OCI-LY7 (cell line): ENCODE results near the gene KRT86. TPM values are rescaled to one million over a fixed set of nuclear protein-coding genes. Genes with fewer than 3 reads are reported as not detected.

Experiments used
- BruUV-seq: library from RNA; stranded (reverse); fragments of 400-500 nt; replicated peaks from 2 replicates; lab custom pipeline; 2021; lab: Mats Ljungman, UMichigan
- CTCF ChIA-PET: fragments of 300-600 bp; sonication (Branson Sonifier 250); formaldehyde crosslinking; loops from one replicate; lab custom pipeline; 2022; ENCODE audit warnings: antibody characterized with exemption; ENCODE audit not compliant: unreplicated experiment; lab: Charles Lee
- POLR2A ChIA-PET: fragments of 300-600 bp; sonication (Branson Sonifier 250); formaldehyde crosslinking; loops from one replicate; lab custom pipeline; 2022; ENCODE audit warnings: antibody characterized with exemption; lab: Charles Lee
- DNase-seq: peaks from one replicate; pipeline ENCODE4 v3.0.0-alpha.2; 2015; ENCODE audit warnings: low spot score
- H2AFZ ChIP-seq: fragments of 200-600 bp; sonication (generic), shearing (Covaris generic); 2 replicates; pipeline ENCODE4 v1.6.1; 2014; ENCODE audit warnings: mild to moderate bottlenecking, antibody characterized with exemption, low read length, moderate library complexity
- H3K27ac ChIP-seq: fragments of 200-600 bp; sonication (generic); 2 replicates; pipeline ENCODE4 v1.5.1; 2014; ENCODE audit warnings: mixed run types, low read depth, mild to moderate bottlenecking, moderate library complexity, low read length, inconsistent platforms; ENCODE audit not compliant: poor library complexity, severe bottlenecking
- H3K36me3 ChIP-seq: fragments of 200-600 bp; sonication (generic); 2 replicates; pipeline ENCODE4 v1.6.1; 2014; ENCODE audit warnings: mild to moderate bottlenecking, antibody characterized with exemption, low read length, moderate library complexity, mixed read lengths; ENCODE audit not compliant: insufficient read depth
- H3K4me1 ChIP-seq: fragments of 200-600 bp; sonication (generic); 2 replicates; pipeline ENCODE4 v1.5.1; 2014; ENCODE audit warnings: mild to moderate bottlenecking, low read length; ENCODE audit not compliant: insufficient read depth, poor library complexity, severe bottlenecking
- H3K4me2 ChIP-seq: fragments of 200-600 bp; sonication (generic); 2 replicates; pipeline ENCODE4 v1.6.1; 2014; ENCODE audit warnings: mild to moderate bottlenecking, low read length
- H3K4me3 ChIP-seq: fragments of 200-600 bp; sonication (generic); 2 replicates; pipeline ENCODE4 v1.5.1; 2014; ENCODE audit warnings: mild to moderate bottlenecking, low read depth, low read length; ENCODE audit not compliant: poor library complexity, severe bottlenecking
- H3K79me2 ChIP-seq: fragments of 200-600 bp; sonication (generic); 2 replicates; pipeline ENCODE4 v1.6.1; 2016; ENCODE audit warnings: low read depth, mild to moderate bottlenecking, low read length, moderate library complexity, mixed read lengths; ENCODE audit not compliant: insufficient read depth
- H3K9me2 ChIP-seq: fragments of 200-600 bp; sonication (generic); 2 replicates; pipeline ENCODE4 v1.6.1; 2016; ENCODE audit warnings: mild to moderate bottlenecking, low read length, mixed read lengths; ENCODE audit not compliant: insufficient read depth
- H3K9me3 ChIP-seq: fragments of 200-600 bp; sonication (generic); 2 replicates; pipeline ENCODE4 v1.6.1; 2014; ENCODE audit warnings: mild to moderate bottlenecking, mixed run types, low read length, mixed read lengths
- H4K20me1 ChIP-seq: fragments of 200-600 bp; sonication (generic); 2 replicates; pipeline ENCODE4 v1.6.1; 2014; ENCODE audit warnings: mild to moderate bottlenecking, antibody characterized with exemption, low read length, moderate library complexity, mixed read lengths; ENCODE audit not compliant: insufficient read depth
- CTCF ChIP-seq: fragments of 200-600 bp; sonication (generic); conservative IDR thresholded peaks from 2 replicates; pipeline ENCODE4 v1.5.1; 2014; ENCODE audit warnings: mild to moderate bottlenecking, antibody characterized with exemption, low read length, moderate library complexity, mixed read lengths
- EZH2phosphoT487 ChIP-seq: fragments of 200-600 bp; sonication (generic); IDR thresholded peaks from 2 replicates; pipeline ENCODE4 v1.6.1; 2018; ENCODE audit warnings: low read depth, borderline replicate concordance, mild to moderate bottlenecking, mixed run types, antibody characterized with exemption, low read length, moderate library complexity, mixed read lengths
- intact Hi-C: fragments of 100-400 bp; cut with micrococcal nuclease; formaldehyde crosslinking; loops from one replicate; pipeline ENCODE4 v1.10.0; 2022; ENCODE audit not compliant: unreplicated experiment
- total RNA-seq, 2 experiments: library from RNA; depleted of rRNA in 1 of 2; stranded (reverse); fragments of >200 nt in 1 of 2; shearing (Covaris generic) in 1 of 2; gene quantifications; 2 replicates each; pipeline ENCODE4 v1.2.3, GENCODE V29; 2014 to 2022

Gene KRT86
- total RNA-seq, 2 experiments from 2014 or later: not detected

- CTCF ChIA-PET: interaction anchor here (0.9 kb wide), 2 partner anchors 30 to 33 kb away, joined by 3 read pairs; no protein-coding TSS in a partner anchor
- H2AFZ ChIP-seq: no peak overlapping the region
- no peak overlapping the region for H3K4me2 ChIP-seq
- H4K20me1 ChIP-seq: no peaks in the 10 kb centered on the region
- H3K4me1 ChIP-seq: peaks cover 2% of the 10 kb centered on the region
- TF ChIP-seq EZH2phosphoT487 (no peak), CTCF (no peak; the same call in 1 of the 2 replicates)
- intact Hi-C loops: loop anchor here (1.0 to 5.0 kb wide), 2 partner anchors 171 to 186 kb away; no protein-coding TSS in a partner anchor
- no TSS peak for BruUV-seq
- no peaks in the 10 kb centered on the region for H3K79me2 ChIP-seq
- POLR2A ChIA-PET: no interaction called here
- DNase-seq: no peak
- no peak overlapping the region for H3K4me3 ChIP-seq
- no peaks in the 10 kb centered on the region for H3K9me3 ChIP-seq
- H3K27ac ChIP-seq: no peak overlapping the region
- H3K36me3 ChIP-seq: no peaks in the 10 kb centered on the region
- no peaks in the 10 kb centered on the region for H3K9me2 ChIP-seq
Measured at GRCh38 chr12:52327830-52328500, 53.5 kb downstream of the KRT86 start.

DNA sequence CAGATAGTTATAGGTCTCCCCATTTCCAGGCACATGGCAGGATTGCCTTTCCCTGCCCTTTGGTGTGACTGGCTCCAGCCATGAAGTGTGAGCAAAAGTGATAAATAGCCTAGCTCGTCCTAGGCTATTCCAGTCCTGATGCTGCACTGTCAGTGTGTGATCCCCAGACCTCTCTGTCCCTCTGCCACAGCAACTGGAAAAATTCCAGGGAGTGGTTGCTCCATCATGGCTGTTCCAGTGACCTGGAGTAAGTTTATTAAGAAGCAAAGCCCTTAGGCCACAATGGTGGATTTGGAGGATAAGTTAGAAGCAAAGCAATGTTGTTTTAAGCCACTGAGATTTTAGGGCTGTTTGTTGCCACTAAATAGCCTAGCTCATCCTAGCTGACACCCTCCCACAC is 56.6 kb downstream of the KRT86 start:
- no peaks in the 10 kb centered on the region for H3K9me3 ChIP-seq
- intact Hi-C loops: no loop called here
- peaks cover 2% of the 10 kb centered on the region for H3K4me1 ChIP-seq
- H4K20me1 ChIP-seq: no peaks in the 10 kb centered on the region
- no TSS peak for BruUV-seq
- H2AFZ ChIP-seq: no peak overlapping the region
- no peaks in the 10 kb centered on the region for H3K79me2 ChIP-seq
- no peak overlapping the region for H3K4me3 ChIP-seq
- no peak overlapping the region for H3K27ac ChIP-seq
- ChIA-PET POLR2A (no interaction called here), CTCF (no interaction called here)
- no peaks in the 10 kb centered on the region for H3K36me3 ChIP-seq
- TF ChIP-seq CTCF: no peak
- no peak overlapping the region for H3K4me2 ChIP-seq
- no peak for DNase-seq
- H3K9me2 ChIP-seq: no peaks in the 10 kb centered on the region

- Histone ChIP-seq H3K4me1 (peaks cover 2% of the 10 kb centered on the region), H3K79me2 (no peaks in the 10 kb centered on the region), H3K9me3 (no peaks in the 10 kb centered on the region), H2AFZ (no peak overlapping the region), H4K20me1 (no peaks in the 10 kb centered on the region), H3K36me3 (no peaks in the 10 kb centered on the region), H3K4me3 (no peak overlapping the region), H3K27ac (no peak overlapping the region), H3K9me2 (no peaks in the 10 kb centered on the region), H3K4me2 (no peak overlapping the region)
- ChIA-PET POLR2A (no interaction called here), CTCF (no interaction called here)
- DNase-seq: no peak
- intact Hi-C loops: no loop called here
- no TSS peak for BruUV-seq
- TF ChIP-seq EZH2phosphoT487 (no peak), CTCF (no peak)
Measured at GRCh38 chr12:52331833-52332232, 57.4 kb downstream of the KRT86 start.
